ENCODE results near the gene METTL16. TPM values are rescaled to one million over a fixed set of nuclear protein-coding genes. Genes with fewer than 3 reads are reported as not detected.
A peak's percentile ranks its signal among the peaks of the same experiment; 100 is the strongest.
"Not testable (repeated sequence)": the region's sequence is repeated elsewhere in the genome, so short reads cannot be mapped to it uniquely, and the experiment has no call there.

Gene METTL16
- total and polyA plus RNA-seq, 2 donors (not counting 1 experiment from before 2014, with no cell fraction given): 19.2 to 56.5 TPM

GRCh38 chr17:2532146-2532720 lies 20.5 kb upstream of the METTL16 start:
- Mint-ChIP-seq H3K27me3 (peaks cover 5% of the 10 kb centered on the region), H3K9me3 (ENCODE audit: insufficient read depth) (no peaks in the 10 kb centered on the region), H3K4me3 (no peak overlapping the region), H3K27ac (no peak overlapping the region), H3K4me1 (peaks cover 9% of the 10 kb centered on the region)
- H4K20me1 ChIP-seq (ENCODE audit: control insufficient read depth, insufficient read depth, low read length, poor library complexity, severe bottlenecking): no peaks in the 10 kb centered on the region
- H3K4me2 ChIP-seq (replicated peaks; ENCODE audit: low read depth, low read length, poor library complexity, severe bottlenecking): no peak overlapping the region
- ATAC-seq (ENCODE audit: low read depth): no peak
- no peaks in the 10 kb centered on the region for H3K79me2 ChIP-seq (ENCODE audit: control insufficient read depth, insufficient read depth, low read length)
- intact Hi-C loops (cut with micrococcal nuclease): no loop called here
- no peak for TF ChIP-seq EZH2 (IDR thresholded peaks at IDR 0.05; ENCODE audit: borderline replicate concordance, insufficient read depth, low read depth, low read length, poor library complexity, severe bottlenecking)
- no peak for TF ChIP-seq CTCF (IDR thresholded peaks at IDR 0.05)
- H2AFZ ChIP-seq (ENCODE audit: insufficient read depth, low read depth, low read length, poor library complexity, severe bottlenecking): no peak overlapping the region
- no peak overlapping the region for H3K27ac ChIP-seq (ENCODE audit: low read length in 2 of 2)
- H3K9ac ChIP-seq (ENCODE audit: low read length): no peak overlapping the region
- H3K4me3 ChIP-seq (ENCODE audit: control extremely low read depth in 1 of 5, extremely low read depth in 1 of 5, insufficient read depth in 1 of 5, low read depth in 2 of 5, low read length in 4 of 5): no peak overlapping the region
- H3K4me1 ChIP-seq (ENCODE audit: control insufficient read depth in 2 of 2, insufficient read depth in 2 of 2, low read length in 2 of 2): peaks cover 6% of the 10 kb centered on the region in 2 donors
- POLR2A ChIA-PET: no interaction called here
- H3K36me3 ChIP-seq (replicated peaks in 1 of 2; ENCODE audit: control extremely low read depth in 1 of 2, control insufficient read depth in 1 of 2, extremely low read depth in 1 of 2, insufficient read depth in 2 of 2, low read length in 1 of 2): no peaks in the 10 kb centered on the region
- CTCF ChIA-PET: no interaction called here
- no peak for DNase-seq
- peaks cover 0 to 4% (median 0%) of the 10 kb centered on the region in 3 donors for H3K9me3 ChIP-seq (ENCODE audit: control extremely low read depth in 1 of 3, control insufficient read depth in 2 of 3, insufficient read depth in 1 of 3, low read length in 2 of 3)
- WGBS (ENCODE audit: insufficient coverage): 95% methylated on average over 29 of the region's 37 CpGs
- H3K27me3 ChIP-seq (replicated peaks in 1 of 4; ENCODE audit: control extremely low read depth in 1 of 4, control insufficient read depth in 3 of 4, insufficient read depth in 4 of 4, low read length in 3 of 4): no peaks in the 10 kb centered on the region

GRCh38 chr17:2531243-2531954 lies 19.7 kb upstream of the METTL16 start:
- H3K27ac Mint-ChIP-seq; H3K27ac ChIP-seq (ENCODE audit: low read length in 2 of 2); H4K20me1 ChIP-seq (ENCODE audit: control insufficient read depth, insufficient read depth, low read length, poor library complexity, severe bottlenecking); H3K4me3 ChIP-seq (ENCODE audit: control extremely low read depth in 1 of 5, extremely low read depth in 1 of 5, insufficient read depth in 1 of 5, low read depth in 2 of 5, low read length in 4 of 5); POLR2A ChIA-PET; H3K9me3 Mint-ChIP-seq (ENCODE audit: insufficient read depth); intact Hi-C loops (cut with micrococcal nuclease); H3K4me1 ChIP-seq (ENCODE audit: control insufficient read depth in 2 of 2, insufficient read depth in 2 of 2, low read length in 2 of 2); H3K27me3 ChIP-seq (replicated peaks in 1 of 4; ENCODE audit: control extremely low read depth in 1 of 4, control insufficient read depth in 3 of 4, insufficient read depth in 4 of 4, low read length in 3 of 4); H3K27me3 Mint-ChIP-seq; H3K36me3 ChIP-seq (replicated peaks in 1 of 2; ENCODE audit: control extremely low read depth in 1 of 2, control insufficient read depth in 1 of 2, extremely low read depth in 1 of 2, insufficient read depth in 2 of 2, low read length in 1 of 2); DNase-seq; CTCF ChIA-PET; H3K4me1 Mint-ChIP-seq; ATAC-seq (ENCODE audit: low read depth); H3K9me3 ChIP-seq (ENCODE audit: control extremely low read depth in 1 of 3, control insufficient read depth in 2 of 3, insufficient read depth in 1 of 3, low read length in 2 of 3); H3K9ac ChIP-seq (ENCODE audit: low read length); H3K79me2 ChIP-seq (ENCODE audit: control insufficient read depth, insufficient read depth, low read length): not testable (repeated sequence)
- WGBS (ENCODE audit: insufficient coverage): 28% methylated on average over 3 of the region's 9 CpGs
- peak overlapping the region; percentile 9 for H3K4me3 Mint-ChIP-seq
- peak overlapping the region; percentile 36 for H3K4me2 ChIP-seq (replicated peaks; ENCODE audit: low read depth, low read length, poor library complexity, severe bottlenecking)
- H2AFZ ChIP-seq (ENCODE audit: insufficient read depth, low read depth, low read length, poor library complexity, severe bottlenecking): peak overlapping the region; percentile 67

GRCh38 chr17:2521775-2522410 lies 10.2 kb upstream of the METTL16 start:
- POLR2A ChIA-PET; ATAC-seq (ENCODE audit: low read depth); H4K20me1 ChIP-seq (ENCODE audit: control insufficient read depth, insufficient read depth, low read length, poor library complexity, severe bottlenecking); H3K36me3 ChIP-seq (replicated peaks in 1 of 2; ENCODE audit: control extremely low read depth in 1 of 2, control insufficient read depth in 1 of 2, extremely low read depth in 1 of 2, insufficient read depth in 2 of 2, low read length in 1 of 2); H3K27ac ChIP-seq (ENCODE audit: low read length in 2 of 2); H3K4me3 ChIP-seq (ENCODE audit: control extremely low read depth in 1 of 5, extremely low read depth in 1 of 5, insufficient read depth in 1 of 5, low read depth in 2 of 5, low read length in 4 of 5); DNase-seq; H3K4me2 ChIP-seq (replicated peaks; ENCODE audit: low read depth, low read length, poor library complexity, severe bottlenecking); H3K27ac Mint-ChIP-seq; H3K27me3 Mint-ChIP-seq; H3K27me3 ChIP-seq (replicated peaks in 1 of 4; ENCODE audit: control extremely low read depth in 1 of 4, control insufficient read depth in 3 of 4, insufficient read depth in 4 of 4, low read length in 3 of 4); H2AFZ ChIP-seq (ENCODE audit: insufficient read depth, low read depth, low read length, poor library complexity, severe bottlenecking); H3K4me1 Mint-ChIP-seq; intact Hi-C loops (cut with micrococcal nuclease); CTCF ChIA-PET; H3K9me3 ChIP-seq (ENCODE audit: control extremely low read depth in 1 of 3, control insufficient read depth in 2 of 3, insufficient read depth in 1 of 3, low read length in 2 of 3); H3K9me3 Mint-ChIP-seq (ENCODE audit: insufficient read depth); H3K4me1 ChIP-seq (ENCODE audit: control insufficient read depth in 2 of 2, insufficient read depth in 2 of 2, low read length in 2 of 2); H3K4me3 Mint-ChIP-seq; H3K9ac ChIP-seq (ENCODE audit: low read length); H3K79me2 ChIP-seq (ENCODE audit: control insufficient read depth, insufficient read depth, low read length): not testable (repeated sequence)
- 96% methylated on average over 13 of the region's 15 CpGs for WGBS (ENCODE audit: insufficient coverage)

All from B cell (primary cell).